GM18519 (cell line): ENCODE data around the gene RAPGEF5.
A peak's percentile ranks its signal among the peaks of the same experiment; 100 is the strongest.

Experiments
- ATAC-seq: cut with Tn5 transposase; IDR thresholded peaks from one replicate; pipeline ENCODE4 v1.9.1; 2021; ENCODE audit warnings: mild to moderate bottlenecking, moderate library complexity; ENCODE audit not compliant: unreplicated experiment, low FRiP score

Gene RAPGEF5

GRCh38 chr7:22351329-22351692 lies 5.6 kb downstream of the RAPGEF5 start:
- no peak for ATAC-seq

GRCh38 chr7:22350466-22351328 lies 6.3 kb downstream of the RAPGEF5 start:
- ATAC-seq = peak; percentile 39

- no peak for ATAC-seq
These were observed 8.6 kb downstream of the RAPGEF5 start for GRCh38 chr7:22348379-22348778.

- no peak for ATAC-seq
These were observed 10.4 kb downstream of the RAPGEF5 start for GRCh38 chr7:22346383-22347107.

- ATAC-seq = no peak
These were observed 12.3 kb downstream of the RAPGEF5 start for GRCh38 chr7:22344655-22345054.

- ATAC-seq = no peak
These were observed 13.3 kb downstream of the RAPGEF5 start for GRCh38 chr7:22343612-22344011.

- ATAC-seq = no peak
These were observed 13.9 kb downstream of the RAPGEF5 start for GRCh38 chr7:22343071-22343470.

GRCh38 chr7:22339725-22340390 lies 17.1 kb downstream of the RAPGEF5 start:
- ATAC-seq = no peak

- no peak for ATAC-seq
These were observed 18.1 kb downstream of the RAPGEF5 start for GRCh38 chr7:22338877-22339276.

GRCh38 chr7:22338411-22338810 lies 18.5 kb downstream of the RAPGEF5 start:
- no peak for ATAC-seq

GRCh38 chr7:22333680-22334141 lies 23.2 kb downstream of the RAPGEF5 start:
- no peak for ATAC-seq

- ATAC-seq = no peak
These were observed 24.5 kb downstream of the RAPGEF5 start for GRCh38 chr7:22332461-22332870.

- ATAC-seq = no peak
These were observed 25.2 kb downstream of the RAPGEF5 start for GRCh38 chr7:22331704-22332103.

GRCh38 chr7:22330903-22331302 lies 26.1 kb downstream of the RAPGEF5 start:
- ATAC-seq = no peak

- ATAC-seq = no peak
These were observed 27.0 kb downstream of the RAPGEF5 start for GRCh38 chr7:22329816-22330524.

GRCh38 chr7:22326181-22326580 lies 30.8 kb downstream of the RAPGEF5 start:
- ATAC-seq = no peak

GRCh38 chr7:22325671-22326070 lies 31.3 kb downstream of the RAPGEF5 start:
- ATAC-seq = no peak

GRCh38 chr7:22323714-22324113 lies 33.2 kb downstream of the RAPGEF5 start:
- no peak for ATAC-seq

GRCh38 chr7:22320416-22320815 lies 36.5 kb downstream of the RAPGEF5 start:
- no peak for ATAC-seq
